ENCODE data around the gene AP3B1.
"Not testable (repeated sequence)": the region's sequence is repeated elsewhere in the genome, so short reads cannot be mapped to it uniquely, and the experiment has no call there.

Gene AP3B1

GRCh38 chr5:78090002-78090401, 204.5 kb downstream of the AP3B1 start:
- Histone ChIP-seq H3K9ac (no peak overlapping the region), H3K4me2 (ENCODE audit: low read length) (no peak overlapping the region), H3K79me2 (no peaks in the 10 kb centered on the region), H3K36me3 (ENCODE audit: control insufficient read depth, insufficient read depth, low read length) (peaks cover 3% of the 10 kb centered on the region), H2AFZ (no peak overlapping the region), H3K27me3 (ENCODE audit: control insufficient read depth, insufficient read depth, low read length) (no peaks in the 10 kb centered on the region), H3K4me1 (no peaks in the 10 kb centered on the region), H3K9me3 (ENCODE audit: control insufficient read depth, low read length) (no peaks in the 10 kb centered on the region), H3K4me3 (ENCODE audit: low read depth, low read length) (no peak overlapping the region), H3K27ac (no peak overlapping the region)
- TF ChIP-seq, protein P1, sequence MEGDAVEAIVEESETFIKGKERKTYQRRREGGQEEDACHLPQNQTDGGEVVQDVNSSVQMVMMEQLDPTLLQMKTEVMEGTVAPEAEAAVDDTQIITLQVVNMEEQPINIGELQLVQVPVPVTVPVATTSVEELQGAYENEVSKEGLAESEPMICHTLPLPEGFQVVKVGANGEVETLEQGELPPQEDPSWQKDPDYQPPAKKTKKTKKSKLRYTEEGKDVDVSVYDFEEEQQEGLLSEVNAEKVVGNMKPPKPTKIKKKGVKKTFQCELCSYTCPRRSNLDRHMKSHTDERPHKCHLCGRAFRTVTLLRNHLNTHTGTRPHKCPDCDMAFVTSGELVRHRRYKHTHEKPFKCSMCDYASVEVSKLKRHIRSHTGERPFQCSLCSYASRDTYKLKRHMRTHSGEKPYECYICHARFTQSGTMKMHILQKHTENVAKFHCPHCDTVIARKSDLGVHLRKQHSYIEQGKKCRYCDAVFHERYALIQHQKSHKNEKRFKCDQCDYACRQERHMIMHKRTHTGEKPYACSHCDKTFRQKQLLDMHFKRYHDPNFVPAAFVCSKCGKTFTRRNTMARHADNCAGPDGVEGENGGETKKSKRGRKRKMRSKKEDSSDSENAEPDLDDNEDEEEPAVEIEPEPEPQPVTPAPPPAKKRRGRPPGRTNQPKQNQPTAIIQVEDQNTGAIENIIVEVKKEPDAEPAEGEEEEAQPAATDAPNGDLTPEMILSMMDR (IDR thresholded peaks at IDR 0.05), result no peak

DNA sequence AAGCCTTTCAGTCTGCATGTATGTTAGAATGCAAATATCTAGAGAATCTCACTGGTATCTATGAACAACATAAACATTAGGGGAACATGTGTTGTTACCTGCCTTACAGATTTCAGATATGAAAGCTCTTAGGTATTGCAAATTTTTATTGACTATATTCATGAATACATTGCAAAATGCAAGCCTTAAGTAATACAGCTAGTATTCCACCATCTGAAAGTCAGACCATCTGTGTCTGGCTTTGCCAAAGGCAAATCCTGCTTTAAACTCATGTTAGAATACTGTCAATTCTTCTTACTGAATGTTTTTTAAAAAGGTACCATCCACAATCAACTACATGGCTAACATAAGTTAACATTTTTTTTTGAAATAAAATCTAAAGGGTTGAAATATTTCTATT, 215.6 kb downstream of the AP3B1 start:
- Histone ChIP-seq H3K9ac (no peak overlapping the region), H3K4me1 (no peaks in the 10 kb centered on the region), H3K27ac (no peak overlapping the region), H3K79me2 (no peaks in the 10 kb centered on the region), H3K4me3 (ENCODE audit: low read depth, low read length) (no peak overlapping the region), H2AFZ (no peak overlapping the region), H3K4me2 (ENCODE audit: low read length) (no peak overlapping the region), H3K9me3 (ENCODE audit: control insufficient read depth, low read length) (no peaks in the 10 kb centered on the region), H3K36me3 (ENCODE audit: control insufficient read depth, insufficient read depth, low read length) (no peaks in the 10 kb centered on the region), H3K27me3 (ENCODE audit: control insufficient read depth, insufficient read depth, low read length) (no peaks in the 10 kb centered on the region)
- TF ChIP-seq, protein P1 (IDR thresholded peaks at IDR 0.05), result no peak

DNA sequence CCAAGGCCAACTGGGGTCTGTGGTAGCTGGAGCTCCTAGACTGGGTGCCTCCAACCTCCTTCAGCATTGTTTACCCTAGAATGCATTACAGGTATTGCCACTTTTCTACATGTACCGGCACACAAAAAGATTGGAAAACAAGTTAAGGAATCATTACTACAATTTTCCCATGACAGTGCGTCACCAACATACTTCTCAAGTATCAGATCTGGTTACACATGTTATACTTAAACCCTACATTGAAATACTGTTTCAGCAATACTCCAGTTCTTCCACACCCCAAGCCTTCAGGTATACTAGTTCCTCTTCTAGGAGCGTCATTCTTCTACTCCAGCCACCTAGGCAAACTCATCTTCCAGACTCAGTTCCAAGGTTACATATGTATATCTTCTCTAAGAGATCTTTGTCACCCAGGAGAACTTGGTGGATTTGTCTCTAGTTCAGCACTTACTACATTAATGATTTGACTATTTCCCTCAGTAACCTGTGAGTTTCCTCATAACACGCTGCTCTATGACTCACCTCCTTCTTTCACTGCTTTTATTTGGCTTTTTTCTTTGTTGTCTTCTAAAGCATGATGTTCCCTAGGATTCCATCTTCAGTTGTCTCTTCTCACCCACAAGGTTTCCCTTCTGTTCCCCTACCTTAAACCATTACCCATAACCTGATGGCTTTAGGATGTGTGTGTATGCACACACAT, 217.0 kb downstream of the AP3B1 start:
- Histone ChIP-seq H3K9ac (no peak overlapping the region), H3K36me3 (ENCODE audit: control insufficient read depth, insufficient read depth, low read length) (no peaks in the 10 kb centered on the region), H3K27ac (no peak overlapping the region), H3K4me3 (ENCODE audit: low read depth, low read length) (no peak overlapping the region), H3K4me2 (ENCODE audit: low read length) (no peak overlapping the region), H3K79me2 (no peaks in the 10 kb centered on the region), H3K9me3 (ENCODE audit: control insufficient read depth, low read length) (no peaks in the 10 kb centered on the region), H2AFZ (no peak overlapping the region), H3K4me1 (no peaks in the 10 kb centered on the region), H3K27me3 (ENCODE audit: control insufficient read depth, insufficient read depth, low read length) (no peaks in the 10 kb centered on the region)
- TF ChIP-seq, protein P1 (IDR thresholded peaks at IDR 0.05), result no peak

GRCh38 chr5:78076351-78076750, 218.1 kb downstream of the AP3B1 start:
- Histone ChIP-seq H3K4me2 (ENCODE audit: low read length) (no peak overlapping the region), H3K4me1 (no peaks in the 10 kb centered on the region), H3K27ac (no peak overlapping the region), H3K9ac (no peak overlapping the region), H2AFZ (no peak overlapping the region), H3K36me3 (ENCODE audit: control insufficient read depth, insufficient read depth, low read length) (no peaks in the 10 kb centered on the region), H3K9me3 (ENCODE audit: control insufficient read depth, low read length) (no peaks in the 10 kb centered on the region), H3K79me2 (no peaks in the 10 kb centered on the region), H3K4me3 (ENCODE audit: low read depth, low read length) (no peak overlapping the region), H3K27me3 (ENCODE audit: control insufficient read depth, insufficient read depth, low read length) (no peaks in the 10 kb centered on the region)
- TF ChIP-seq, protein P1 (IDR thresholded peaks at IDR 0.05), result no peak

DNA sequence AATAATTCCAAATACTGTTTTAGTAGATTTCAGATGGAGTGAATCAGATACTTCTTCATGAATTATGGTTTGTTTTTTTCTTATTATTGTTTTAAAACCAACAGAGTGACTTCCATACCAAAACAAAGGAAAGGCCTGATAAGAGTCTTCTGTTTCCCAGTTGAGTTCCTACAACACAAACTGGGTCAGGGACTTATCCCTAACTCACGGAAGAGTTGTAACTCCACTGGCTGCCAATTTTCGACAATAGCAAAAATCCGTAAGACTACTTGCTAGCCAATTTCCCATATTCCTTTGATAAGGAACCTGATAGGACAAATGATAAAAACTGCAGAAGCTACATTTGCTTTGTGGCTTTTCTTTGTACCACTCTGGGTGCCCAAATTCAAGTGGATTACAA, 219.2 kb downstream of the AP3B1 start:
- Histone ChIP-seq H2AFZ (no peak overlapping the region), H3K4me3 (ENCODE audit: low read depth, low read length) (no peak overlapping the region), H3K9me3 (ENCODE audit: control insufficient read depth, low read length) (no peaks in the 10 kb centered on the region), H3K4me2 (ENCODE audit: low read length) (no peak overlapping the region), H3K36me3 (ENCODE audit: control insufficient read depth, insufficient read depth, low read length) (no peaks in the 10 kb centered on the region), H3K27ac (no peak overlapping the region), H3K4me1 (no peaks in the 10 kb centered on the region), H3K27me3 (ENCODE audit: control insufficient read depth, insufficient read depth, low read length) (no peaks in the 10 kb centered on the region), H3K79me2 (no peaks in the 10 kb centered on the region), H3K9ac (no peak overlapping the region)
- TF ChIP-seq, protein P1 (IDR thresholded peaks at IDR 0.05), result no peak

GRCh38 chr5:78070691-78071090, 223.8 kb downstream of the AP3B1 start:
- not testable (repeated sequence) for H2AFZ ChIP-seq; H3K9me3 ChIP-seq (ENCODE audit: control insufficient read depth, low read length); H3K27ac ChIP-seq; H3K79me2 ChIP-seq; H3K4me3 ChIP-seq (ENCODE audit: low read depth, low read length); H3K4me1 ChIP-seq; H3K4me2 ChIP-seq (ENCODE audit: low read length); H3K27me3 ChIP-seq (ENCODE audit: control insufficient read depth, insufficient read depth, low read length); H3K36me3 ChIP-seq (ENCODE audit: control insufficient read depth, insufficient read depth, low read length); H3K9ac ChIP-seq

GRCh38 chr5:78067581-78067980, 226.9 kb downstream of the AP3B1 start:
- not testable (repeated sequence) for H2AFZ ChIP-seq; H3K27me3 ChIP-seq (ENCODE audit: control insufficient read depth, insufficient read depth, low read length); H3K4me2 ChIP-seq (ENCODE audit: low read length); H3K4me3 ChIP-seq (ENCODE audit: low read depth, low read length); H3K79me2 ChIP-seq; H3K36me3 ChIP-seq (ENCODE audit: control insufficient read depth, insufficient read depth, low read length); H3K4me1 ChIP-seq; H3K9me3 ChIP-seq (ENCODE audit: control insufficient read depth, low read length); H3K27ac ChIP-seq; H3K9ac ChIP-seq

Data from parathyroid adenoma (tissue), 2 donors.